SK-N-SH (cell line): Measurements from ENCODE around the gene TSPAN15. TPM values are rescaled to one million over a fixed set of nuclear protein-coding genes. Genes with fewer than 3 reads are reported as not detected.

ENCODE experiments used
- CTCF ChIA-PET: fragments of 300-600, 350-600 bp; formaldehyde crosslinking; extraction: SDS; loops from one replicate; lab custom pipeline; 2021; lab: Yijun Ruan, JAX
- POLR2A ChIA-PET: fragments of 350-600 bp; sonication (Branson Sonifier 250); formaldehyde crosslinking; extraction: SDS; loops from one replicate; lab custom pipeline; 2020; ENCODE audit warnings: antibody characterized with exemption, inconsistent platforms; lab: Yijun Ruan, JAX
- DNase-seq: peaks from one replicate; pipeline ENCODE4 v3.0.0; 2012
- H2AFZ ChIP-seq: fragments of 200-600 bp; sonication (generic); 2 replicates; pipeline ENCODE4 v1.8.1; 2016; ENCODE audit warnings: antibody characterized with exemption, mild to moderate bottlenecking, low read depth
- H3F3A ChIP-seq: fragments of 200-600 bp; sonication (generic); replicated peaks from 2 replicates; pipeline ENCODE3; 2016; ENCODE audit warnings: antibody characterized with exemption, mild to moderate bottlenecking; ENCODE audit not compliant: insufficient read depth
- H3K27ac ChIP-seq, 2 experiments: fragments of 200-500 bp in 1 of 2; fragments of 200-600 bp in 1 of 2; sonication (Bioruptor generic) in 1 of 2; sonication (generic), shearing (Covaris generic) in 1 of 2; 2 replicates each; pipeline versions ENCODE4 v1.5.1 to v1.6.1; 2014 to 2016; ENCODE audit warnings: low read depth in 2 of 2, inconsistent platforms in 1 of 2, low read length in 1 of 2, mild to moderate bottlenecking in 1 of 2, mixed read lengths in 1 of 2
- H3K27me3 ChIP-seq: fragments of 200-600 bp; sonication (generic), shearing (Covaris generic); 2 replicates; pipeline ENCODE4 v1.6.1; 2016; ENCODE audit warnings: mixed run types; ENCODE audit not compliant: insufficient read depth
- H3K36me3 ChIP-seq, 2 experiments: fragments of 200-500 bp in 1 of 2; fragments of 200-600 bp in 1 of 2; sonication (Bioruptor generic) in 1 of 2; sonication (generic) in 1 of 2; replicated peaks in 1 of 2; 2 replicates each; pipeline versions ENCODE3 to v1.5.1; 2014 to 2016; ENCODE audit warnings: low read length in 1 of 2, mild to moderate bottlenecking in 1 of 2; ENCODE audit not compliant: insufficient read depth in 2 of 2, control insufficient read depth in 1 of 2
- H3K4me1 ChIP-seq, 2 experiments: fragments of 200-500 bp in 1 of 2; fragments of 200-600 bp in 1 of 2; sonication (Bioruptor generic) in 1 of 2; sonication (generic), shearing (Covaris generic) in 1 of 2; 2 replicates each; pipeline versions ENCODE4 v1.5.1 to v1.6.1; 2014 to 2016; ENCODE audit warnings: low read depth in 1 of 2, low read length in 1 of 2, mixed run types in 1 of 2; ENCODE audit not compliant: insufficient read depth in 2 of 2, control insufficient read depth in 1 of 2
- H3K4me2 ChIP-seq: fragments of 200-600 bp; sonication (generic), shearing (Covaris generic); 2 replicates; pipeline ENCODE4 v1.6.1; 2017; ENCODE audit warnings: mixed run types
- H3K4me3 ChIP-seq, 2 experiments: fragments of 200-500 bp in 1 of 2; fragments of 200-600 bp in 1 of 2; sonication (Bioruptor generic) in 1 of 2; sonication (generic), shearing (Covaris generic) in 1 of 2; 2 replicates each; pipeline versions ENCODE4 v1.5.1 to v1.8.1; 2014 to 2016; ENCODE audit warnings: low read depth in 2 of 2, inconsistent platforms in 1 of 2, low read length in 1 of 2, mild to moderate bottlenecking in 1 of 2, mixed read lengths in 1 of 2, moderate library complexity in 1 of 2
- H3K79me2 ChIP-seq: fragments of 200-600 bp; sonication (generic); 2 replicates; pipeline ENCODE4 v1.8.1; 2017; ENCODE audit warnings: mild to moderate bottlenecking; ENCODE audit not compliant: insufficient read depth
- H3K9ac ChIP-seq: fragments of 200-600 bp; sonication (generic); 2 replicates; pipeline ENCODE4 v1.6.1; 2017; ENCODE audit warnings: mixed run types
- H3K9me2 ChIP-seq: fragments of 200-600 bp; sonication (generic); 2 replicates; pipeline ENCODE4 v1.6.1; 2017; ENCODE audit warnings: mixed run types
- H3K9me3 ChIP-seq: fragments of 200-600 bp; sonication (generic); 2 replicates; pipeline ENCODE4 v1.6.1; 2017; ENCODE audit warnings: mixed run types, mild to moderate bottlenecking, moderate library complexity
- H4K20me1 ChIP-seq: fragments of 200-600 bp; sonication (generic); 2 replicates; pipeline ENCODE4 v1.6.1; 2017; ENCODE audit warnings: mild to moderate bottlenecking, mixed run types; ENCODE audit not compliant: insufficient read depth
- CTCF ChIP-seq: fragments of 200-600 bp; sonication (generic); IDR thresholded peaks from 2 replicates; pipeline ENCODE4 v1.6.1; 2017; ENCODE audit warnings: antibody characterized with exemption, mild to moderate bottlenecking, moderate library complexity
- EP300 ChIP-seq, 2 experiments: IDR thresholded peaks; 2 replicates each; pipeline versions ENCODE4 v1.4.0 to v1.6.1; 2012; ENCODE audit warnings: borderline replicate concordance in 1 of 2, low read depth in 1 of 2, low read length in 1 of 2
- FOSL2 ChIP-seq: IDR thresholded peaks from 2 replicates; pipeline ENCODE4 v1.4.0; 2012; ENCODE audit warnings: low read depth, mild to moderate bottlenecking, moderate library complexity, borderline replicate concordance
- GABPA ChIP-seq: IDR thresholded peaks from 2 replicates; pipeline ENCODE4 v1.4.0; 2012; ENCODE audit warnings: low read depth, mild to moderate bottlenecking
- JUND ChIP-seq: IDR thresholded peaks from 2 replicates; pipeline ENCODE4 v1.4.0; 2012
- MEF2A ChIP-seq: IDR thresholded peaks from 2 replicates; pipeline ENCODE4 v1.4.0; 2012; ENCODE audit warnings: low read depth, borderline replicate concordance
- NFIC ChIP-seq: IDR thresholded peaks from 2 replicates; pipeline ENCODE4 v1.4.0; 2012; ENCODE audit warnings: borderline replicate concordance
- RAD21 ChIP-seq: IDR thresholded peaks from 2 replicates; pipeline ENCODE4 v1.6.1; 2012; ENCODE audit warnings: mild to moderate bottlenecking, low read length
- RCOR1 ChIP-seq: fragments of 150-350 bp; IDR thresholded peaks from 2 replicates; pipeline ENCODE4 v1.6.1; 2017; ENCODE audit warnings: antibody characterized with exemption, low read length
- RFX5 ChIP-seq: IDR thresholded peaks from 2 replicates; pipeline ENCODE4 v1.6.1; 2012; ENCODE audit warnings: mild to moderate bottlenecking, improper control_type of control experiment, low read length
- RXRA ChIP-seq: IDR thresholded peaks from 2 replicates; pipeline ENCODE4 v1.4.0; 2012; ENCODE audit warnings: low read depth, mild to moderate bottlenecking, borderline replicate concordance
- SIN3A ChIP-seq: IDR thresholded peaks from 2 replicates; pipeline ENCODE4 v1.6.1; 2012; ENCODE audit warnings: low read depth, mild to moderate bottlenecking, low read length, moderate library complexity, borderline replicate concordance
- YY1 ChIP-seq: IDR thresholded peaks from 2 replicates; pipeline ENCODE4 v1.4.0; 2012; ENCODE audit warnings: low read depth, mild to moderate bottlenecking
- WGBS: methylation state at CpG from one replicate; pipeline ENCODE4 v1.1.6; 2017; ENCODE audit warnings: low lambda C conversion rate; 5-methylcytosine and 5-hydroxymethylcytosine counted together
- polyA plus RNA-seq, 3 experiments: library from polyadenylated mRNA; depleted of rRNA; stranded (reverse); fragments of >200 nt; gene quantifications; 2 replicates each; pipeline ENCODE4 v1.2.3, GENCODE V29; 2012
- TF ChIP-seq, protein P1 (sequence below): IDR thresholded peaks from 2 replicates; pipeline ENCODE4 v1.4.0; 2012; ENCODE audit warnings: low read depth
- TF ChIP-seq, protein P2 (sequence below): IDR thresholded peaks from 2 replicates; pipeline ENCODE4; 2012

Gene TSPAN15
- polyA plus RNA-seq, 1 of the 3 experiments (the other 2 are of a cell fraction): 8.5 TPM

GRCh38 chr10:69453795-69454194, 2.5 kb downstream of the TSPAN15 start:
- POLR2A ChIA-PET: no interaction called here
- H3K4me1 ChIP-seq: peaks cover 6 to 15% of the 10 kb centered on the region in 2 experiments; a peak in 1 of 4 replicates
- H3K79me2 ChIP-seq: no peaks in the 10 kb centered on the region

GRCh38 chr10:69455006-69455763, 3.9 kb downstream of the TSPAN15 start:
- 92% methylated on average over 10 of the region's 10 CpGs for WGBS
- CTCF ChIA-PET: interaction anchor here (1.3 to 1.4 kb wide), 2 partner anchors 11 to 31 kb away, joined by 3 to 4 read pairs; no protein-coding TSS in a partner anchor
- DNase-seq: no peak
- H4K20me1 ChIP-seq: no peaks in the 10 kb centered on the region
- no peak overlapping the region for H2AFZ ChIP-seq
- H3K4me3 ChIP-seq: no peak overlapping the region
- no peaks in the 10 kb centered on the region for H3K27me3 ChIP-seq
- TF ChIP-seq FOSL2 (no peak), RFX5 (no peak)
- TF ChIP-seq, all 33 proteins: peak for 0
- H3K9me3 ChIP-seq: no peaks in the 10 kb centered on the region
- H3F3A ChIP-seq: no peaks in the 10 kb centered on the region
- H3K27ac ChIP-seq: no peak overlapping the region
- peaks cover 0 to 18% of the 10 kb centered on the region in 2 experiments; a peak in 1 of 4 replicates for H3K4me1 ChIP-seq
- H3K9ac ChIP-seq: no peak overlapping the region
- H3K36me3 ChIP-seq: no peaks in the 10 kb centered on the region
- H3K9me2 ChIP-seq: no peaks in the 10 kb centered on the region
- no peak overlapping the region for H3K4me2 ChIP-seq
- H3K79me2 ChIP-seq: no peaks in the 10 kb centered on the region
- POLR2A ChIA-PET: interaction anchor here (0.7 kb wide), 1 partner anchor 8 kb away, joined by 3 read pairs; no protein-coding TSS in a partner anchor

More at GRCh38 chr10:69453795-69454194, 2.5 kb downstream of the TSPAN15 start:
- Histone ChIP-seq H3K36me3 (no peaks in the 10 kb centered on the region), H3K27me3 (no peaks in the 10 kb centered on the region), H2AFZ (no peak overlapping the region), H3K4me2 (no peak overlapping the region), H3K9me2 (no peaks in the 10 kb centered on the region), H3K4me3 (no peak overlapping the region), H3K27ac (no peak overlapping the region), H3F3A (no peaks in the 10 kb centered on the region), H4K20me1 (no peaks in the 10 kb centered on the region), H3K9ac (no peak overlapping the region), H3K9me3 (no peaks in the 10 kb centered on the region)
- CTCF ChIA-PET: interaction anchor here (5.9 kb wide), 1 partner anchor 46 kb away, joined by 28 read pairs; no protein-coding TSS in a partner anchor
- no peak for DNase-seq
- TF ChIP-seq RAD21: no peak
- no peak for TF ChIP-seq GABPA

GRCh38 chr10:69456880-69457693, 5.8 kb downstream of the TSPAN15 start:
- H3K27ac ChIP-seq: no peak overlapping the region
- H3K4me2 ChIP-seq: no peak overlapping the region
- H3K4me1 ChIP-seq: peaks cover 0 to 17% of the 10 kb centered on the region in 2 experiments; a peak in 1 of 4 replicates
- ChIA-PET CTCF (interaction anchor here (1.2 to 2.1 kb wide), 2 partner anchors 7 to 18 kb away, joined by 3 to 6 read pairs; no protein-coding TSS in a partner anchor), POLR2A (no interaction called here)
- H3K27me3 ChIP-seq: no peaks in the 10 kb centered on the region
- H3K9me3 ChIP-seq: no peaks in the 10 kb centered on the region
- TF ChIP-seq RXRA (no peak), SIN3A (no peak), MEF2A (no peak), YY1 (no peak), NFIC (no peak), EP300 (IDR thresholded peaks at IDR 0.05; ENCODE audit: borderline replicate concordance in 1 of 2, low read depth in 1 of 2, low read length in 1 of 2) (no peak), JUND (no peak), CTCF (no peak), RCOR1 (no peak)
- TF ChIP-seq, protein P1, sequence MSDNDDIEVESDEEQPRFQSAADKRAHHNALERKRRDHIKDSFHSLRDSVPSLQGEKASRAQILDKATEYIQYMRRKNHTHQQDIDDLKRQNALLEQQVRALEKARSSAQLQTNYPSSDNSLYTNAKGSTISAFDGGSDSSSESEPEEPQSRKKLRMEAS: no peak
- TF ChIP-seq, protein P2, sequence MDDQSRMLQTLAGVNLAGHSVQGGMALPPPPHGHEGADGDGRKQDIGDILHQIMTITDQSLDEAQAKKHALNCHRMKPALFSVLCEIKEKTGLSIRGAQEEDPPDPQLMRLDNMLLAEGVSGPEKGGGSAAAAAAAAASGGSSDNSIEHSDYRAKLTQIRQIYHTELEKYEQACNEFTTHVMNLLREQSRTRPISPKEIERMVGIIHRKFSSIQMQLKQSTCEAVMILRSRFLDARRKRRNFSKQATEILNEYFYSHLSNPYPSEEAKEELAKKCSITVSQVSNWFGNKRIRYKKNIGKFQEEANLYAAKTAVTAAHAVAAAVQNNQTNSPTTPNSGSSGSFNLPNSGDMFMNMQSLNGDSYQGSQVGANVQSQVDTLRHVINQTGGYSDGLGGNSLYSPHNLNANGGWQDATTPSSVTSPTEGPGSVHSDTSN: no peak
- no peaks in the 10 kb centered on the region for H3K36me3 ChIP-seq
- H3K9ac ChIP-seq: no peak overlapping the region
- H4K20me1 ChIP-seq: no peaks in the 10 kb centered on the region
- H3F3A ChIP-seq: no peaks in the 10 kb centered on the region
- H3K4me3 ChIP-seq: no peak overlapping the region
- H2AFZ ChIP-seq: no peak overlapping the region
- no peaks in the 10 kb centered on the region for H3K79me2 ChIP-seq
- no peak for DNase-seq
- 96% methylated on average over 7 of the region's 8 CpGs for WGBS
- H3K9me2 ChIP-seq: no peaks in the 10 kb centered on the region
